Type B pancreatic cell (in vitro differentiated cells): ENCODE data around the gene SDK1. TPM values are rescaled to one million over a fixed set of nuclear protein-coding genes. Genes with fewer than 3 reads are reported as not detected.

ENCODE experiments used
- DNase-seq: peaks from one replicate; pipeline ENCODE4 v3.0.0; 2021; ENCODE audit warnings: mixed read lengths; ENCODE audit not compliant: unreplicated experiment; ENCODE audit errors: extremely low spot score
- H3K27ac Mint-ChIP-seq: 2 replicates; pipeline ENCODE4 v1.8.0; 2021; ENCODE audit warnings: mild to moderate bottlenecking, mixed read lengths
- H3K27me3 Mint-ChIP-seq: 2 replicates; pipeline ENCODE4 v1.8.0; 2021; ENCODE audit warnings: mixed read lengths
- H3K36me3 Mint-ChIP-seq: 2 replicates; pipeline ENCODE4 v1.8.0; 2021; ENCODE audit warnings: mixed read lengths
- H3K4me1 Mint-ChIP-seq: one replicate; pipeline ENCODE4 v1.8.0; 2021; ENCODE audit warnings: mixed read lengths; ENCODE audit not compliant: unreplicated experiment
- H3K4me3 Mint-ChIP-seq: 2 replicates; pipeline ENCODE4 v1.8.0; 2021; ENCODE audit warnings: mild to moderate bottlenecking, mixed read lengths
- H3K9me3 Mint-ChIP-seq: 2 replicates; pipeline ENCODE4 v1.8.0; 2021; ENCODE audit warnings: mixed read lengths
- total RNA-seq: library from RNA; stranded (reverse); gene quantifications from 2 replicates; pipeline ENCODE4 v1.2.1, GENCODE V29; 2021; ENCODE audit warnings: low replicate concordance
- TF ChIP-seq, protein P1 (sequence below): fragments of 200-600 bp; sonication (generic); conservative IDR thresholded peaks from 2 replicates; pipeline ENCODE4 v1.5.0; 2021; ENCODE audit warnings: antibody characterized with exemption, mild to moderate bottlenecking

SDK1 gene
- total RNA-seq, 1 donor from 2014 or later = 26.1 TPM

DNA sequence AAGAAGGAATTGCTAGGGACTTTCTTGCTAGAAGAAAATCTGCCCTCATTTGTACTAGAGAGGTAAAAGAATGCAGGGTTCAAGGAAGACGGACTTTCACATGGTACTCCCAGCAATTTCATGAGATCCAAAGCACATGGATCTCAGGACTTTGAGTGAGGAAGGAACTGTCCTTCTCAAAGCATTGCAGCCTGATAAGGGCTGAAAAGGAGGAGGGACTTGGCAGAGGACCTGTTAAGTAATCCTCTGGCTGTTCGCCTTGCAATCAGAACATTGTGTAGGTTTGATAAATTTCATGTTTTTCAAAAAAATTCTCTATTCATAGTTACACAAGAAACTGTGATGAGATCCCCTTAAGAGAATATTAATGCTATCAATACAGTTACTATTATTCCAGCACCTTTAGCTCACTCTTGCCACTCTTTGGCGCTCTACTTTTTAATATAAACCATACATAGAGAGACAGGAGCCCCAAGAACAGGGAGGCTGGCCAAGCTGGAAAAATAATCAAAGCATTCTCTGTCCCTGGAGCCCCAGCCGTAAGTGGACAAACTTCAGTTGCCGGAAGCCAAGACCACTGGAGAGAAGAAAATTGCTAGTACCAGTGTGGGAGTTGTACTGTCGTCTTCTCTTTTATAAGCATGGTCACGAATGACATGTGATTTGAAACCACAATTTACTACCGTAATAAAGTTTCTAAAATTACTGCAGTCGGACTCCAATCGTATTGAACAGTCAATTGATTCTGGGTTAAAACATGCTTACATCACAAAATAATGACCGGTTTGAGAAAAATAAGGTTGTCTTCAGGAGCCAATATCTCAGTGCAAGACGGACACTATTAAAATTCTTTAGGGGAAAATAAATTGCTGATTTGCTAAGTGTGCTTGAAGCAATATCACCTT, 424.4 kb downstream of the SDK1 start:
- H3K9me3 Mint-ChIP-seq = no peaks in the 10 kb centered on the region
- no peak overlapping the region for H3K4me3 Mint-ChIP-seq
- peaks cover 4% of the 10 kb centered on the region for H3K27me3 Mint-ChIP-seq
- TF ChIP-seq, protein P1, sequence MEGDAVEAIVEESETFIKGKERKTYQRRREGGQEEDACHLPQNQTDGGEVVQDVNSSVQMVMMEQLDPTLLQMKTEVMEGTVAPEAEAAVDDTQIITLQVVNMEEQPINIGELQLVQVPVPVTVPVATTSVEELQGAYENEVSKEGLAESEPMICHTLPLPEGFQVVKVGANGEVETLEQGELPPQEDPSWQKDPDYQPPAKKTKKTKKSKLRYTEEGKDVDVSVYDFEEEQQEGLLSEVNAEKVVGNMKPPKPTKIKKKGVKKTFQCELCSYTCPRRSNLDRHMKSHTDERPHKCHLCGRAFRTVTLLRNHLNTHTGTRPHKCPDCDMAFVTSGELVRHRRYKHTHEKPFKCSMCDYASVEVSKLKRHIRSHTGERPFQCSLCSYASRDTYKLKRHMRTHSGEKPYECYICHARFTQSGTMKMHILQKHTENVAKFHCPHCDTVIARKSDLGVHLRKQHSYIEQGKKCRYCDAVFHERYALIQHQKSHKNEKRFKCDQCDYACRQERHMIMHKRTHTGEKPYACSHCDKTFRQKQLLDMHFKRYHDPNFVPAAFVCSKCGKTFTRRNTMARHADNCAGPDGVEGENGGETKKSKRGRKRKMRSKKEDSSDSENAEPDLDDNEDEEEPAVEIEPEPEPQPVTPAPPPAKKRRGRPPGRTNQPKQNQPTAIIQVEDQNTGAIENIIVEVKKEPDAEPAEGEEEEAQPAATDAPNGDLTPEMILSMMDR = no peak
- peaks cover 8% of the 10 kb centered on the region for H3K4me1 Mint-ChIP-seq
- peaks cover 6% of the 10 kb centered on the region for H3K36me3 Mint-ChIP-seq
- H3K27ac Mint-ChIP-seq = no peak overlapping the region
- no peak for DNase-seq

DNA sequence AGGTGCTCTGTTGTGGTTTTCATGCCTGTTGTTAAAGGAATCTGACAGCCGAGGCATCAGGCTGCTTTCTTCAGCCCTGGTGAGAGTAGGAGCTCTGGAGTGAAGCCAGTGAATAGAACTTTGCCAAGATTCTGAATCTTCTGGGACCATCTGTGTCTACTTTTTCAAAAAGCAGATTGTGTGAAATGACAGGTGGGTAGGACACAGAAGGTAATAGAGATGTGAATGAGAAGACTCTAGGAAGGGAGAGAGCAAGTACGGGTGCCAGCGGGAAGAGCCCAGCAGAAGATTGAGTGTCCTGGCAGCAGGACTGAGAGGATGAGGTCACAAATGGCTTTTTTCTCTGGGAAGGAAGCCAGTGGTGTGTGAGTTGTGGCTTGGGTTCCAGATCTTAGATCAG, 429.2 kb downstream of the SDK1 start:
- TF ChIP-seq, protein P1 = no peak
- H3K9me3 Mint-ChIP-seq = peaks cover 4% of the 10 kb centered on the region
- H3K27me3 Mint-ChIP-seq = no peaks in the 10 kb centered on the region
- peaks cover 12% of the 10 kb centered on the region for H3K4me1 Mint-ChIP-seq
- peaks cover 8% of the 10 kb centered on the region for H3K36me3 Mint-ChIP-seq
- H3K4me3 Mint-ChIP-seq = no peak overlapping the region
- no peak for DNase-seq
- no peak overlapping the region for H3K27ac Mint-ChIP-seq

DNA sequence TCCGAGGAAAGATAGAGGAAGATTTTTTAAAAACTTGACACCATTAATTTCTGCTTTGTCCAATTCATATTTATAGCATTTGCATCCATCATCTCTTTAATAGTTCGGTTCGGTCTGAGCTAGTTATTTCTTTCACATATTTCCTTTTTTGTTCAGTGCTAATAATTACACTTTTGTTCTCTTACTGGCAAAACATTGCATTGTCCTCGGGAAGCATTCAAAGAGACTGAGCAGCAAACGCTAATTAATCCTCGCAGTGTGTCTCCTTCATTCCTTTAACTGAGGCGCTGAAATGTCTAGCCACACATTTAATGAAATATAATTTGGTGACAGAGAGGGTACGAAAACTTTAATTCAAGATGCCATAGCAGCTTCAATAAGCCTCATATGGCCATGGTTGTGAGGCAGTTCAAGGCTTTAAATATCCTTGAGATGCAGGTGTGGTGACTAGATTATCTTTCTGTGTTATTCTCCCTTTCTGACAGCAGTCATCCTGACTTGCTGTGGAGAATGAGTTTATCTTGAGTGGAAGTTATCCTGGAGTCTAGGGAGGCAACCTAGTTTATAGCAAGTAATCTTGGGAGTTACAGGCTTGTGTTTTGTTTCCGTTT, 431.4 kb downstream of the SDK1 start:
- DNase-seq = no peak
- H3K9me3 Mint-ChIP-seq = peaks cover 4% of the 10 kb centered on the region

GRCh38 chr7:3733541-3734140, 432.6 kb downstream of the SDK1 start:
- H3K36me3 Mint-ChIP-seq = peaks cover 13% of the 10 kb centered on the region
- peaks cover 4% of the 10 kb centered on the region for H3K4me1 Mint-ChIP-seq
- TF ChIP-seq, protein P1 = no peak
- no peak overlapping the region for H3K4me3 Mint-ChIP-seq
- no peak overlapping the region for H3K27ac Mint-ChIP-seq
- no peak for DNase-seq
- H3K9me3 Mint-ChIP-seq = peaks cover 11% of the 10 kb centered on the region
- H3K27me3 Mint-ChIP-seq = no peaks in the 10 kb centered on the region

More for the DNA sequence above, 431.4 kb downstream of the SDK1 start:
- Mint-ChIP-seq H3K4me1 (peaks cover 4% of the 10 kb centered on the region), H3K4me3 (no peak overlapping the region), H3K36me3 (peaks cover 8% of the 10 kb centered on the region), H3K27me3 (no peaks in the 10 kb centered on the region), H3K27ac (no peak overlapping the region)
- TF ChIP-seq, protein P1 = no peak

DNA sequence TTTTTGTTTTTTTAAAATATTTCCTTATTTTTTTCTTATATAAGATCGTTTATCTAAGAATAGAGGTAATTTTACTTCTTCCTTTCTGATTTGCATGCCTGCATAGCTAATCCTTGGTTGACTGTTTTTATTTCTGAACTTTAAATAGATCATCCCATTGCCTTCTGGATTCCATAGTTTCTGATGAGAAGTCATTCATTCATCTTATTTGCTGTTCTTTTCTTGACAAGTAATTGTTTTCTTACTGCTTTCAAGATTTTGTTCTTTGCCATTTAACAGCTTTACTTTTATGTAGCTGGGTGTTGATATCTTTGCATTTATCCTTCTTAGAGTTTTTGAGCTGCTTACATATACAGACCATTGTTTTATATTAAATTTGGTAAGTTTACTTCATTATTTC, 437.9 kb downstream of the SDK1 start:
- Mint-ChIP-seq H3K4me1 (no peaks in the 10 kb centered on the region), H3K36me3 (peaks cover 10% of the 10 kb centered on the region), H3K4me3 (no peak overlapping the region), H3K9me3 (peaks cover 11% of the 10 kb centered on the region), H3K27me3 (no peaks in the 10 kb centered on the region), H3K27ac (no peak overlapping the region)
- DNase-seq = no peak
- TF ChIP-seq, protein P1 = no peak
